Testis (tissue), 3 donors: ENCODE measurements around the gene FHL1. TPM values are rescaled to one million over a fixed set of nuclear protein-coding genes. Genes with fewer than 3 reads are reported as not detected.

Experiments
- DNase-seq: peaks from one replicate; pipeline ENCODE4 v3.0.0-alpha.2; 2019
- H3K27ac ChIP-seq, 2 donors: fragments of 200-600 bp; sonication (generic); one replicate each; pipeline ENCODE4 v1.5.1; 2019
- H3K27me3 ChIP-seq: fragments of 200-600 bp; sonication (generic); one replicate; pipeline ENCODE4 v1.5.1; 2019
- H3K36me3 ChIP-seq: fragments of 200-600 bp; sonication (generic); one replicate; pipeline ENCODE4 v1.5.1; 2017; ENCODE audit warnings: low read depth; ENCODE audit errors: missing control alignments
- H3K4me1 ChIP-seq: fragments of 200-600 bp; sonication (generic); one replicate; pipeline ENCODE4 v1.5.1; 2019
- H3K4me3 ChIP-seq, 2 donors: fragments of 200-600 bp; sonication (generic); one replicate each; pipeline ENCODE4 v1.5.1; 2017 to 2019
- H3K9me3 ChIP-seq: fragments of 200-600 bp; sonication (generic); one replicate; pipeline ENCODE4 v1.5.1; 2017
- POLR2A ChIP-seq: fragments of 450-650 bp; IDR thresholded peaks from one replicate; pipeline ENCODE4 v1.6.1; 2017; ENCODE audit warnings: antibody characterized with exemption, mild to moderate bottlenecking, moderate library complexity
- WGBS, 2 donors: methylation state at CpG; one replicate each; pipeline ENCODE4 v1.1.5; 2018; 5-methylcytosine and 5-hydroxymethylcytosine counted together
- intact Hi-C: fragments of 100-400 bp; cut with DNase I; formaldehyde crosslinking; loops from one replicate; pipeline ENCODE4 v1.15.1; 2023; ENCODE audit warnings: low total_unique reads
- polyA plus RNA-seq: library from polyadenylated mRNA; stranded (reverse); fragments of 350-450 nt; fragmentation: Illumina TruSeq; extraction: RNeasy Lipid Tissue Mini Kit (QIAGEN cat#74804); gene quantifications from one replicate; pipeline ENCODE4 v1.2.3, GENCODE V29; 2014; ENCODE audit warnings: low read depth, low replicate concordance; ENCODE audit not compliant: insufficient read depth
- total RNA-seq, 2 donors: library from RNA; depleted of rRNA; stranded (reverse); fragments of >200 nt; gene quantifications; one replicate each; pipeline ENCODE4 v1.2.3, GENCODE V29; 2016
- TF ChIP-seq, protein P1 (sequence below), 3 experiments: fragments of 450-650 bp in 2 of 3; fragments of 200-600 bp in 1 of 3; sonication (generic) in 1 of 3; IDR thresholded peaks; one replicate each; pipeline ENCODE4 v1.5.1; 2016 to 2019; ENCODE audit warnings: antibody characterized with exemption in 3 of 3, mild to moderate bottlenecking in 2 of 3, moderate library complexity in 1 of 3

Gene FHL1
- total and polyA plus RNA-seq, 3 donors from 2014 or later = 92.5 to 211 (median 98.6) TPM

DNA sequence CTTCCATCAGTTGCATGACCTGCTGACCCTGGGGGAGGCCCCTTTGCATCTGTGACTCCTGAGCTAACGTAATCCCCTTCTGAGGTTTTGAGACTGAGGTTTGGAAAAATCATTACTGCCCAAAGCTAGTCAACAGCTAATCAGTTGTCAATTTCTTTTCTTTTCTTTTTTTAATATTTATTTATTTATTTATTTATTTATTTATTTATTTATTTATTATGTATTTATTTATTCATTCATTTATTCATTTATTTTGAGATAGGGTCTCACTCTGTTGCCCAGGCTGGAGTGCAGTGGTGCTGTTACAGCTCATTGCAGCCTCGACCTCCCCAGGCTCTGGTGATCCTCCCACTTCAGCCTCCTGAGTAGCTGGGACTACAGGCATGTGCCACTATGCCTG, 25.1 kb upstream of the FHL1 start:
- no peaks in the 10 kb centered on the region for H3K27me3 ChIP-seq
- no peak for TF ChIP-seq POLR2A
- TF ChIP-seq, protein P1, sequence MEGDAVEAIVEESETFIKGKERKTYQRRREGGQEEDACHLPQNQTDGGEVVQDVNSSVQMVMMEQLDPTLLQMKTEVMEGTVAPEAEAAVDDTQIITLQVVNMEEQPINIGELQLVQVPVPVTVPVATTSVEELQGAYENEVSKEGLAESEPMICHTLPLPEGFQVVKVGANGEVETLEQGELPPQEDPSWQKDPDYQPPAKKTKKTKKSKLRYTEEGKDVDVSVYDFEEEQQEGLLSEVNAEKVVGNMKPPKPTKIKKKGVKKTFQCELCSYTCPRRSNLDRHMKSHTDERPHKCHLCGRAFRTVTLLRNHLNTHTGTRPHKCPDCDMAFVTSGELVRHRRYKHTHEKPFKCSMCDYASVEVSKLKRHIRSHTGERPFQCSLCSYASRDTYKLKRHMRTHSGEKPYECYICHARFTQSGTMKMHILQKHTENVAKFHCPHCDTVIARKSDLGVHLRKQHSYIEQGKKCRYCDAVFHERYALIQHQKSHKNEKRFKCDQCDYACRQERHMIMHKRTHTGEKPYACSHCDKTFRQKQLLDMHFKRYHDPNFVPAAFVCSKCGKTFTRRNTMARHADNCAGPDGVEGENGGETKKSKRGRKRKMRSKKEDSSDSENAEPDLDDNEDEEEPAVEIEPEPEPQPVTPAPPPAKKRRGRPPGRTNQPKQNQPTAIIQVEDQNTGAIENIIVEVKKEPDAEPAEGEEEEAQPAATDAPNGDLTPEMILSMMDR (IDR thresholded peaks at IDR 0.05) = no peak
- H3K4me3 ChIP-seq = no peak overlapping the region
- 81 to 89% methylated on average over 2 of the region's 2 CpGs for WGBS, 2 donors
- H3K27ac ChIP-seq = no peak overlapping the region
- no peak for DNase-seq
- intact Hi-C loops = no loop called here
- no peaks in the 10 kb centered on the region for H3K36me3 ChIP-seq
- H3K9me3 ChIP-seq = no peaks in the 10 kb centered on the region
- no peaks in the 10 kb centered on the region for H3K4me1 ChIP-seq

DNA sequence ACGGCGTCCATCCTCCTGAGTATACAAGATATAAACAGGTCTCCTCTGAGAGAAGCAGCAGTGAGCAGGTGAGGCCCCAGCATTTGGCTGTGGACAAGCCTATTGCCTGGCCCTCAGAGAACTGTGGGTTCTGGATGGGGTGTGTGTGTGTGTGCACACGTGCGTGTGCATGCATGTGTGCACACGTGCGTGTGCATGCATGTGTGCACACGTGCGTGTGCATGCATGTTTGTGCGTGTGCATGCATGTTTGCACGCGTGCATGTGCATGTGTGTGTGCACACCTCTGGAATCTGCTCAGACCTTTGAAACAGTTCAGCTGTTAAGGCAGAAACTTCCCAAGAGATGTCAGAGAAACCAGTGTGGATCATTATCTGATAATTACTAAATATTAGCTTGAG, 22.2 kb upstream of the FHL1 start:
- H3K9me3 ChIP-seq = no peaks in the 10 kb centered on the region
- no peak for DNase-seq
- no peaks in the 10 kb centered on the region for H3K36me3 ChIP-seq
- TF ChIP-seq POLR2A = no peak
- TF ChIP-seq, protein P1 (IDR thresholded peaks at IDR 0.05) = no peak
- 79 to 80% methylated on average over 1 to 11 of the region's 11 CpGs for WGBS, 2 donors
- no peak overlapping the region for H3K27ac ChIP-seq
- intact Hi-C loops = no loop called here
- H3K4me1 ChIP-seq = no peaks in the 10 kb centered on the region
- H3K4me3 ChIP-seq = no peak overlapping the region
- no peaks in the 10 kb centered on the region for H3K27me3 ChIP-seq

DNA sequence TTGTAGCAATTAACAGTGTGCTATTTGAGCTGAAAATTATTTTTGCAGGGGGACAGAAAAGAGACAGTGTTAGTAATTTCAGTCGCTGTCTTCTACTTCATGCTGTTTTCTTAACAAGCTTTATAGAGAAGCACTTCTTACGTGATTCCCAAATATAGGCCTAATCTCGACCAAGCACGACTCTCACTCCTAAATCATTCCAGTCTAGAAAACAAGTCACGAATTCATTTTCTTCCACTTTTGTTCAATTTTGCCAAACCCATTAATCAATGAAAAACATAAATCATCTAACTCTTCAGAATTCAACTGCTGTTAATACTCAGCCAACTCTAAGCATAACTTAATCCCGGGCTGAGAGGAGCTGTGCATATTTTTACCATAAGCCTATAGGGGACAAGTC, 21.0 kb upstream of the FHL1 start:
- no peak for TF ChIP-seq POLR2A
- TF ChIP-seq, protein P1 (IDR thresholded peaks at IDR 0.05) = no peak
- no peak overlapping the region for H3K27ac ChIP-seq
- H3K9me3 ChIP-seq = no peaks in the 10 kb centered on the region
- DNase-seq = no peak
- H3K4me3 ChIP-seq = no peak overlapping the region
- H3K4me1 ChIP-seq = no peaks in the 10 kb centered on the region
- no peaks in the 10 kb centered on the region for H3K36me3 ChIP-seq
- H3K27me3 ChIP-seq = no peaks in the 10 kb centered on the region
- WGBS, 2 donors = 85 to 91% methylated on average over 6 of the region's 6 CpGs
- intact Hi-C loops = no loop called here

DNA sequence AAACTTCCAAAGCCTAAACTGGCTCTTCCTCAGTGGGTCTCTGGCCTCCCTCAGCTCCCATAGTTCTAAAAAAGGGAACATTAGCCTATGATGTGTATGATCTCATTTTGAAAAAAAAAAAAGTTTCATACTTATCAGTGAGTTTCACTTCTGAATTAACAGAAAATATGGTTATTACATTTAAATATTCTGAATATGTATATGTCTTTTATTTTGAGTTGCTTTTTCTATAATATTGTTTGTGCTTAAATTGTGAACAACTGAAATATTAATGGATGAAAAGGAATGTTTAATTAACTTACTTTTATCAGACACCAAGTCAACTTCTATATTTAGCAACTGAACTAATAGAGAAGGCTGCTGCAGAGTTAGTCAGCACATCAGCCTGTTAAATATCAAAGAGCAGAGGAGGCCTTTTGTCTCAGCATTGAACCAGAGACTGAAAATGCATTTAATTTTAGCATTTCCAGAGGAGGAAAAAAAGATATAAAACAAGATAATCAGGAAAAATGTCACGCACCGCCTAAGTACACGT, 20.4 kb upstream of the FHL1 start:
- intact Hi-C loops = no loop called here
- 52 to 69% methylated on average over 3 of the region's 3 CpGs for WGBS, 2 donors
- Histone ChIP-seq H3K4me3 (no peak overlapping the region), H3K4me1 (no peaks in the 10 kb centered on the region), H3K27ac (no peak overlapping the region), H3K9me3 (no peaks in the 10 kb centered on the region), H3K27me3 (no peaks in the 10 kb centered on the region), H3K36me3 (no peaks in the 10 kb centered on the region)
- DNase-seq = no peak
- TF ChIP-seq, protein P1 (IDR thresholded peaks at IDR 0.05) = no peak
- no peak for TF ChIP-seq POLR2A

DNA sequence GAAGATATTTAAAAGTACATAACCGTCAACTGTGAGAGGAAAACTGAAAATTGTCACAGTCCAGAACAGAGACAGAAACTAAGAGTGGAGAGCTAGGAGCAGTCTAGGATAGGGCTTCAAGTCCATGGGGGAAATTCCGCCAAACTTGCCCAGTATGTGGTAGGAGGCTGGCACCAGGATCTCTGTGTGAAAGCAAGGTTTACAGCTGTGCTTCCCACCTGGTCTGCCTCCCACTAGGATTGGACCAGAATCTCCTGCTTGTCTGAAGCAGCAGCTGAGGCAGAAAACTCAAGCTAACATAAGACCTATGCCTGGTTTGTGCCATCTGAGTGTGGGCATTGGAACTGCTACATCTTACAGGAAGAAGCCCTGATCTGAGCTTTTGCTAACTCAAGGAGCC, 18.6 kb upstream of the FHL1 start:
- Histone ChIP-seq H3K27ac (no peak overlapping the region), H3K4me1 (no peaks in the 10 kb centered on the region), H3K4me3 (no peak overlapping the region), H3K27me3 (no peaks in the 10 kb centered on the region), H3K36me3 (no peaks in the 10 kb centered on the region), H3K9me3 (no peaks in the 10 kb centered on the region)
- TF ChIP-seq, protein P1 (IDR thresholded peaks at IDR 0.05) = no peak
- no peak for TF ChIP-seq POLR2A
- no peak for DNase-seq
- intact Hi-C loops = no loop called here
- whole genome bisulfite sequencing, 2 donors = 95 to 100% methylated on average over 1 to 2 of the region's 2 CpGs
